Right cardiac atrium (tissue), 5 donors: Measurements from ENCODE around the gene PHYHD1. TPM values are rescaled to one million over a fixed set of nuclear protein-coding genes. Genes with fewer than 3 reads are reported as not detected.

Source experiments
- ATAC-seq, 2 donors: fragments of 200-7000 bp; cut with Tn5 transposase; one replicate each; pipeline versions ENCODE4 v1.8.0 to v1.9.1; 2020; ENCODE audit warnings: moderate library complexity in 2 of 2, mild to moderate bottlenecking in 1 of 2
- DNase-seq, 3 donors: peaks; one replicate each; pipeline ENCODE4 v3.0.0-alpha.2; 2020
- H3K27ac ChIP-seq: one replicate; pipeline ENCODE4 v1.5.1; 2013; ENCODE audit warnings: mild to moderate bottlenecking, low read length, control low read depth, moderate library complexity
- H3K27me3 ChIP-seq: one replicate; pipeline ENCODE4 v1.6.1; 2013; ENCODE audit not compliant: control insufficient read depth, insufficient read depth
- H3K4me1 ChIP-seq: one replicate; pipeline ENCODE4 v1.6.1; 2013; ENCODE audit warnings: low read length; ENCODE audit not compliant: control insufficient read depth, insufficient read depth
- H3K4me3 ChIP-seq: one replicate; pipeline ENCODE4 v1.5.1; 2013; ENCODE audit warnings: low read length, control low read depth
- H3K9me3 ChIP-seq: one replicate; pipeline ENCODE4 v1.6.1; 2013; ENCODE audit warnings: low read length; ENCODE audit not compliant: control insufficient read depth
- WGBS: extraction: QIAGEN DNeasy Blood & Tissue Kit; methylation state at CpG from one replicate; pipeline ENCODE4 v1.1.7; 2013; 5-methylcytosine and 5-hydroxymethylcytosine counted together
- intact Hi-C, 4 donors: fragments of 100-400 bp; cut with DNase I; formaldehyde crosslinking; loops; one replicate each; pipeline versions ENCODE4 v1.11.0 to v1.14.0; 2022 to 2023
- polyA plus RNA-seq: library from polyadenylated mRNA; stranded (reverse); fragments of 200-250 nt; gene quantifications from one replicate; pipeline ENCODE4 v1.2.3, GENCODE V29; 2013
- total RNA-seq, 4 donors: library from RNA; stranded (reverse); fragmentation: NEBNext Ultra II Directional; extraction: Animal tissue kit (Norgen Biotek cat#: 25700); gene quantifications; one replicate each; pipeline ENCODE4 v1.2.1, GENCODE V29; 2021
- donor health status: healthy with polysubstance abuse.
- donor health status: DM: no; HTN: yes; CAD: no.
- donor health status: DM: no; HTN: no; CAD: no.
- donor health status: DM: no; HTN: yes; CAD: no; lungs with severe emphysema.
- donor health status: DM: yes; HTN: yes; CAD: no.

The PHYHD1 gene
- total and polyA plus RNA-seq, 5 donors: 30.4 to 64.4 (median 38.8) TPM

DNA sequence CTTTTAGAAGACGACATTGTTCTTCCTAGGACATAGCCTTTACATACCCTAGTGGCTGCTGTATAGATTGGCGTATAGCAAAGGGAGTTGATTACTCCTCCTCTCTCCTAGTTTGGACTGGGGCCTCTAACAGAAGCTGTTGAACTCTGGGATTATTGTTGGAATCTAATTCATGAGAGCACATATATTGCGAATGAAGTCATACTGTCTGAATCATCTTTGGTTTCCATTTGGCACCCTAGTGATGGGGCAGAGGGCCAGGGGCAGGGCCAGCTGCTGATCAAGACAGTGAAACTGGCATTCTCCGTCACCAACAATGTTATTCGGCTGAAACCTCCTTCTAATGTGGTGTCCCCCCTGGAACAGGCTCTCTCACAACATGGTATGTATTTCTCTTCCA, 67.0 kb downstream of the PHYHD1 start:
- ATAC-seq (no peak), DNase-seq (no peak)
- H3K27me3 ChIP-seq: no peaks in the 10 kb centered on the region
- WGBS: 79% methylated on average over 5 of the region's 5 CpGs
- H3K27ac ChIP-seq: no peak overlapping the region
- H3K9me3 ChIP-seq: no peaks in the 10 kb centered on the region
- intact Hi-C loops: no loop called here
- H3K4me3 ChIP-seq: no peak overlapping the region
- H3K4me1 ChIP-seq: no peaks in the 10 kb centered on the region

Other genes starting within 250 kb of the PHYHD1 start
- gene SET, start 231.8 kb upstream of the PHYHD1 start, total RNA-seq: 100 to 1,000 TPM; 180 to 210 (median 191) TPM
- gene SET, start 231.8 kb upstream of the PHYHD1 start, polyA plus RNA-seq: 86.1 TPM
- 1 to 10 TPM; 4.7 to 8.7 (median 7.4) TPM for gene PKN3, start 218.5 kb upstream of the PHYHD1 start, total RNA-seq
- 6.5 TPM for gene PKN3, start 218.5 kb upstream of the PHYHD1 start, polyA plus RNA-seq
- 10 to 100 TPM in 1 of 4 donors, 1 to 10 TPM in 3; 8.3 to 11.5 (median 9.4) TPM for gene ZDHHC12, start 196.9 kb upstream of the PHYHD1 start, total RNA-seq
- 13.1 TPM for gene ZDHHC12, start 196.9 kb upstream of the PHYHD1 start, polyA plus RNA-seq
- 10 to 100 TPM; 40.6 to 56.8 (median 47.2) TPM for gene ZER1, start 149.1 kb upstream of the PHYHD1 start, total RNA-seq
- gene ZER1, start 149.1 kb upstream of the PHYHD1 start, polyA plus RNA-seq: 34.7 TPM
- 10 to 100 TPM; 15.8 to 20.8 (median 19.3) TPM for gene TBC1D13, start 133.7 kb upstream of the PHYHD1 start, total RNA-seq
- 12.5 TPM for gene TBC1D13, start 133.7 kb upstream of the PHYHD1 start, polyA plus RNA-seq
- gene ENDOG, start 102.5 kb upstream of the PHYHD1 start, total RNA-seq: 10 to 100 TPM; 42.9 to 70.5 (median 56.6) TPM
- 64.5 TPM for gene ENDOG, start 102.5 kb upstream of the PHYHD1 start, polyA plus RNA-seq
- gene SPOUT1, start 91.2 kb upstream of the PHYHD1 start, total RNA-seq: 10 to 100 TPM; 13.4 to 22.1 (median 17.2) TPM
- gene SPOUT1, start 91.2 kb upstream of the PHYHD1 start, polyA plus RNA-seq: 11.9 TPM
- gene KYAT1, start 39.0 kb upstream of the PHYHD1 start, total RNA-seq: 10 to 100 TPM; 10.1 to 18.0 (median 14.0) TPM
- gene KYAT1, start 39.0 kb upstream of the PHYHD1 start, polyA plus RNA-seq: 14.7 TPM
- gene LRRC8A, start 38.8 kb upstream of the PHYHD1 start, total RNA-seq: 10 to 100 TPM; 22.5 to 49.8 (median 26.3) TPM
- gene LRRC8A, start 38.8 kb upstream of the PHYHD1 start, polyA plus RNA-seq: 28.3 TPM
- gene DOLK, start 26.6 kb downstream of the PHYHD1 start, total RNA-seq: 10 to 100 TPM; 10.0 to 11.8 (median 11.2) TPM
- gene DOLK, start 26.6 kb downstream of the PHYHD1 start, polyA plus RNA-seq: 9.6 TPM
- 10 to 100 TPM; 16.1 to 24.6 (median 17.8) TPM for gene NUP188, start 26.7 kb downstream of the PHYHD1 start, total RNA-seq
- gene NUP188, start 26.7 kb downstream of the PHYHD1 start, polyA plus RNA-seq: 9.8 TPM
- 10 to 100 TPM; 36.1 to 47.4 (median 40.2) TPM for gene SH3GLB2, start 107.3 kb downstream of the PHYHD1 start, total RNA-seq
- 45.1 TPM for gene SH3GLB2, start 107.3 kb downstream of the PHYHD1 start, polyA plus RNA-seq
- 10 to 100 TPM; 30.3 to 40.7 (median 36.2) TPM for gene MIGA2, start 115.6 kb downstream of the PHYHD1 start, total RNA-seq
- gene MIGA2, start 115.6 kb downstream of the PHYHD1 start, polyA plus RNA-seq: 35.8 TPM
- gene DOLPP1, start 160.1 kb downstream of the PHYHD1 start, total RNA-seq: 1 to 10 TPM; 6.3 to 7.3 (median 6.8) TPM
- 3.3 TPM for gene DOLPP1, start 160.1 kb downstream of the PHYHD1 start, polyA plus RNA-seq
- 10 to 100 TPM; 47.0 to 69.9 (median 56.8) TPM for gene CRAT, start 189.8 kb downstream of the PHYHD1 start, total RNA-seq
- gene CRAT, start 189.8 kb downstream of the PHYHD1 start, polyA plus RNA-seq: 63.3 TPM
- 100 to 1,000 TPM; 115 to 170 (median 144) TPM for gene PTPA, start 190.4 kb downstream of the PHYHD1 start, total RNA-seq
- gene PTPA, start 190.4 kb downstream of the PHYHD1 start, polyA plus RNA-seq: 147 TPM